Skin of body (tissue), 2 donors: ENCODE results near the gene MYEOV. TPM values are rescaled to one million over a fixed set of nuclear protein-coding genes. Genes with fewer than 3 reads are reported as not detected.

Experiments used
- DNase-seq: peaks from one replicate; lab custom pipeline; 2025; lab: John Stamatoyannopoulos, UW
- total RNA-seq: library from RNA; depleted of rRNA; stranded (reverse); fragments of >200 nt; gene quantifications from one replicate; pipeline ENCODE4 v1.2.3, GENCODE V29; 2014

MYEOV gene
- 4.2 TPM for total RNA-seq

DNA sequence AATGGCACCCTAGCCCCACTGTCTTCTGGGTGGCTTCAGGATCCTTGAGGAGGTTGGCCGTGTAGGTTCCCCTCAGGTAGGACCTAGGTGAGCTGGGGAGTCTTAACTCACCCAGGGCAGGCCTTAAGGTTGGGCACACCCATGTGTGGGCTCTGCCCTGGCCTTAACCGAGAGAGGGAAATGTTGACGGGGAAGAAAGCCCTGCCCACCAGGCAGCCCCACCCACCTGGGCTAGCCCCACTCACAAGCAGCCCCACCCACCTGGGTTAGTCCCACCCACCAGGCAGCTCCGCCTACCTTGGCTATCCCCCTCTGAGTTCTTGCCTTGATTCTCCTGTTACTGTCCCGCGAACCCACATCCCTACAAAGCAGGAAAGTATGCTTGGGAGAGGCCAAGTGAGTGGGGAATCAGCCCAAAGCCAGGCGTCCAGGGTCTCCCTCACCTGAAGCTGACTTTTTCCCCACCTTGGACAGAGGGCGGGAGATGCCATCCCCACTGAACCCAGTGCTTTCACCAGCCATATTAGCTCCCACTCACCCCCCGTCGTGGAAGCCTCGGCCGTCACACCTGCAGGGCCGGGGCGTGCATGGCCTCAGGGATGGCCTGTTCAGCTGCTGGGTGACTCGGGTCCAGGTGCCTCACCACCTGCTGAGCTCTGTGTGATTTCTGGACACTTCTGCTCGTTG lies at the start of gene MYEOV:
MYEOV (plus strand) TSS at position 337 of the 687 bp plus-strand sequence. CDS start 1,200 bp downstream, outside the sequence.
- no peak for DNase-seq

DNA sequence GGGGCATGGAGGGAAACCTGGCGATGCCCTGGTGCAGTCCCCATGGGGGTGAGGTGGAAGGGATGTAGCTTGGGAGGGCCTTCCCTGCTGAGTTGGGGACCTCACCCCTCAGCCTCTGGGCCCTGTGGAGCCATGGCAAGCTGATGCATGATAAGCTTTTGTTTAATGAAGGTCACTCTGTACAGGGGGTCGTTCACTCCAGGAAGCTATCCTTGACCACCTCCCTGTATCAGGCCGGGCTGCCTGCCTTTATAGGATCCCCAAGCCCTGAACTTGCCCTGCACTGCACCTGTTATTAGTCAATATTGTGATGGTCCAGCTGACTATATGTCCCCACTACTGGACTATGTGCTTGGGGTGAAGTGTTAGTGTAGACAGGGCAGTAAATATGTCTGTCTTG lies 49.7 kb upstream of the MYEOV start:
- DNase-seq = no peak

GRCh38 chr11:69245041-69245440 lies 48.9 kb upstream of the MYEOV start:
- no peak for DNase-seq

- DNase-seq = no peak
Observed at GRCh38 chr11:69245491-69246345, 48.2 kb upstream of the MYEOV start.

- DNase-seq = no peak
Observed at GRCh38 chr11:69249311-69250185, 44.4 kb upstream of the MYEOV start.

DNA sequence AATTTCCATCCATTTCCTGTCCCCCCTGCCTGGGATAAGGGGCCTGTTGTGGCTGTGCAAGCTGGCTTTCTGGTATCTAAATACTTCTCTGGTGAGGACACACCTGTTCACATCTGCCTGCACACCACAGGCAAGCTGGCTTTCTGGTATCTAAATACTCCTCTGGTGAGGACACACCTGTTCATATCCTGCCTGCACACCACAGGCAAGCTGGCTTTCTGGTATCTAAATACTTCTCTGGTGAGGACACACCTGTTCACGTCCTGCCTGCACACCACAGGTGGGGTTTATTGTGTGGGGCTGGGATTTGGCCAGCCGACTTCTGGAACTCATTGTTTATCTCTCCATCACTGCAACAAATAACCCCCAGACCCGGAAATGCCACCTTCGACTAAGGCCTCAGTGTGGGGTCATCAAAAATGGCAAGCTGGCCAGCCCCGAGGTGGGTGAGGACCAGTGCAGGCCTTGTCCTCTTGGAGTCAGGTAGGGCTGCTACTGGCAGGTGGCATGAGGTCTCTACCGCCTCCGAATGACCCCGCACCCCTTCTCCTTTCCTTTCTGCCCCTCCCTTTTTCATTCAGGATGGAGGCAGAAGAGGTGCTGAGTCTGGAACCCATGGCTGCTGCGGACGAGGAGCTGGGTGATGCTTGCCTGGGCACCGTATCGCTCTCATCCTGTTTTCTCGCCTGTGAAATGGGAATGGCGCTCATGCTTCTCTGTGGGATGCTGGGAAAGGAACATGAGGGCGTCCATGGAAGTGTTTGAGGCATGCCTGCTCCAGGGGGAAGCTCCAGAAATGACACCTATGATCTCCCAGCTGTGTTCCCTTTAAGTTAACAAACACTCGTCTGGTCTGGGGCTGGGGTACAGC lies 43.5 kb upstream of the MYEOV start:
- no peak for DNase-seq

DNA sequence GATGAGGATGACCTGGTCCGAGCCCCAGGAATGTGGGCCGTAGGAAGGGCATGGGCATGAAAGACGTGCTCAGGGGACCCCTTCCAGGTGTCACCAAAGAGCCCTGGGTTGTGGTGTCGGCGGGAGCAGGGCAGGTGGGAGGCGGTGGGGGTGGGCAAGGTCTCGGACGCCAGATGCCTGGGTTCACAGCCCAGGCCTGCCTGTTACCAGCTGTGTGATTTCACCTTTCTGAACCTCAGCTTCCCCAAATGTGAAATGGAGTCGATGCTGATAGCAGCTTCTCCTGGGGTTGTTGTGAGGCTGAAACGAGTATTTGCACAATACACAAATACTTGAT lies 42.9 kb upstream of the MYEOV start:
- no peak for DNase-seq

DNA sequence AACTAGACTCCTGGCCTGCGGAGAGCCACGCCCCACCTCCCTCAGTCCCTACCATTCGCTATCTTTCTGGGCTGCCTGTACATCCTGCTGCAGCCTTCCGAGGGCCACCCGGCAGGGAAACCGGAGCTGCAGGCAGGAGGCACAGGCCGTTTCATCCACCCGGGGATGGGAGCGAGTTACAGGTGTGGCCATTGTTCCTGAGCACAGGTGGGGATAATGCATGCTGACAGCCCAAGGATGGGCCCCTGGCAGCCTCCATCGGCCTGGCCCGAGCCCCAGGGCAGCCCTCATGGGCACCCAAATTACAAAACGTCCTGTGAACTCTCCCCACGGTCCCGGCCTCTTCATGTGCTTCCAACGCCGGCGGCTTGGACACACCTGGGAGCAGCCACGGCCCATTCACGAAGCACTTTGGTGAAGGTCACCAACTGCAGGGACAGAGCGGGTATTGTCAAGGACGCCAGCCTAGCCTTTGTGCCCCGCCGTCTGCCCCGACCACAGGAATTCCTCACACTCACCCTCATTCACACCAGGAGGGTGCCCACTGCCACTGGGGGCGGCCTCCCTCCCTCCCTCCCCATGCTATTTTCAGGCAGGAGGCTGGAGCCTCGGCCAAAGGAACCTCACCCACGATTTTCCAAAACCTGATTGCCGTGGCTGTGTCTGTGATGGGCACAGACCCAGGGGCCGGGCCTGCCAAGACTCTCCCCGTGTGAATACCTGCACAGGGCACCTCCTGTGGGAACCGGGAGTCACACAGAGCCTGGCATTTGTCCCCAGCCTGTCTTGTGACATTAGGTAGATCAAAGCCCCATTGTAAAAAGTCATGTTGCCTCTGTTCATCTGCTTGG lies 42.1 kb upstream of the MYEOV start:
- no peak for DNase-seq

DNA sequence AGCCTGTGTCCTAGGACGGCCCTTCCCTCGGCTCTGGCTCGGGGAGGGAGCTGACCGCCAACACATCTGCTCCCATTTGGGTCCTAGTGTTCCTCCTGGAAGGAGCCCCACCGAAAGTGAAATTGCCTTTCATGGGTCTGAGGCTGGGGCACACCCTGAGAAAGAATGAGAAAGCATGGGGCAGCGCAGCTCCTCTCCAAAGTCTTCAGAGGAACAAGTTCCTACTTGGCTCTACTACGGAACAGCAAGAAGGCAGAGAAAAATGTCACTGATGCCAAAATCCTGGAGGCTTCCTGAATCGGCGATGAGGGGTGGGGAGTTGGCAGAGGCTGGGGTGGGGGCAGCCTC lies 41.5 kb upstream of the MYEOV start:
- no peak for DNase-seq

GRCh38 chr11:69253028-69253427 lies 40.9 kb upstream of the MYEOV start:
- DNase-seq = no peak

GRCh38 chr11:69257134-69257533 lies 36.8 kb upstream of the MYEOV start:
- no peak for DNase-seq

DNA sequence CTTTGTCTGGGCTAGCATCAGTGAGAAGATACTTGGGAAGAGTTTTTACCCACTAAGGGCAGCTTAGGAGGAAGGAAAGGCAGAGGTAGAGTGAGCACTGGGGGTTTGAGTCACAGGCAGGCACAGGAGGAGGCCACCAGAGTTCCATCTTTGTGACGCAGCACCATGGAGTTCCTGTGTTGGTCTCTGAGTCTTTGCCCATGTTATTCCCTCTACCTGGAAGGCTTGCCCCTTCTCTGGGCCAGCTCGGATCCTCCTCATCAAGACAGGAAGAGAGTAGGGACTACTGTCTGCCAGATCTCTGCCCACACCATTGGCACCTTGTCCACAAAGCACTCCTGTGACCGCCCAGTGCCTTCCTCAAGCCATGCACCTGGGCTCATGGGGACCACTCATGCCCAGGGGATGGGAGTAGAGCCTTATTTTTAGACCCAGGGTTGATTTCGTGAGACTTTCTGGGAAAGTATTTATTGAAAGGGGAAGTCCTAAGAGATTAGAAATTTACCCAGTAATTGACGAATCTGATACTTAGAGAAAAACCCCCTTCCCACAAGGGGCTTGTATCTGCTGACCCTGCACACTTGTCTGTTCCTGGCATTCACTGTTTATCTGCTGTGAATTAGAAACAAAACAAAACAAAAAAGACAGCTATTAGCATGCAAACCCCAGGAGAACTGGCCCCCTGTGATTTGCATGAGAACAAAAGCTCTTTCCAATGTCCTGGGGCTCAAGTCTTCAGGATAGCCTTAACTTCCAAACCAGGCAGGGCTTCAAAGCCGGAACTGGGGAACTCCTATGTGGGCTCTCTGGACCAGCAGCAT lies 35.9 kb upstream of the MYEOV start:
- no peak for DNase-seq

- DNase-seq = no peak
Observed at GRCh38 chr11:69259096-69259495, 34.9 kb upstream of the MYEOV start.

DNA sequence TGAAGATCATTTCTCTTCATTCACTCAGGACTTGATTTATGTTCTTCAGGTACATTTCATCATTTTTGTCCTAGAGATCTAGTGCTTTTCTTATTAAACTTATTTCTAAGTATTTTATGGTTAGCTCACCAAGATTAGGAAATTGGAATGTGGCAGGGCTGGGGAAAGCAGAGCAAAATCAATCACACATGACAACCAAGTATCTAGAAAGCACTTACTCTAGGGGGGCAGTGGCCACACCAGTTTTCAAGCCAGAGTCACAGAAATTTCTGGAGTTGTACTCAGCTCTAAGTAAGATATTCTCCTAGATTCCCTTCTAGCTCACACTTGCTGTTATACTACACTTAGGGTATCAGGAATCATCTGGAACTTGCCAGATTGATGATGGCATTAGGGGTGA lies 33.3 kb upstream of the MYEOV start:
- DNase-seq = no peak

GRCh38 chr11:69261116-69261515 lies 32.8 kb upstream of the MYEOV start:
- no peak for DNase-seq

GRCh38 chr11:69262918-69263735 lies 30.8 kb upstream of the MYEOV start:
- no peak for DNase-seq

DNA sequence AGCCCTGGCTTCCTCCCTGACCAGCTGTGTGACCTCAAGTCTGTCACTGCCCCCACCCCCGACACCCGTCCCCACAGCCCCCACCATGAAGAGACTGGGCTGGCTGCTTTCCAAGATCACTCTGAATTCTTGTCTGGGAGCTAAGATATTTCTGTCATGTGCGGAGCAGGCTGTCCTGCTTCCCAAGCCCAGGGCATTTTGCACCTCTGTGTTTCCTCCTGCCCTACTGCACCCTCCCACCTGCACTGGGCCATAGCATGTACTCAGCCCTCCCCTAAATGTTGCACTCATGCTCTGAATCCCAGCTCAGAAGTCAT lies 30.3 kb upstream of the MYEOV start:
- DNase-seq = no peak

DNA sequence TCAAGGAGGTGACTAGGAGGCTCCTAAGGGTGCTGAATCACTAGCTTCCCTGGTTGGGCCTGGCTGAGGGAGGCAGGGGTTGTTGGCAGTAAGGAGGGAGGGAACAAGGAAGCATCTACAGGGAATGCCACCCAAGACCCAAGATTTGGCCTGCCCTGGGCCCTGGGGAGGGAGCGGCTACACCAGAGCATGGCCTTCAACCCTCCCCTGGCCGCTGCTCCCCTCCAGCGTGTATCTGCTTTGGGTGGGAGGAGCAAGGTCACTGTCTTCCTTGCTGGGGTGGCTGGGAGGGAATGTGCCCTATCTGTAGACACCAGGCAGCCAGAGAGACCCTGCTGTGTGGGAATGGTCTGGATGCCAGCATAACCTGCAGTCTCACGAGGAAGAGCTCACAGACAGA lies 29.5 kb upstream of the MYEOV start:
- no peak for DNase-seq

GRCh38 chr11:69265210-69265609 lies 28.7 kb upstream of the MYEOV start:
- no peak for DNase-seq
